ENCODE data around the gene SPACA7.

SPACA7 gene

GRCh38 chr13:112466132-112467058, 90.2 kb downstream of the SPACA7 start:
- DNase-seq: no peak

GRCh38 chr13:112467236-112467635, 91.1 kb downstream of the SPACA7 start:
- no peak for DNase-seq

- DNase-seq: no peak
These were observed 91.9 kb downstream of the SPACA7 start for GRCh38 chr13:112468069-112468468.

- no peak for DNase-seq
These were observed 93.1 kb downstream of the SPACA7 start for GRCh38 chr13:112469071-112469745.

- DNase-seq: no peak
These were observed 97.7 kb downstream of the SPACA7 start for GRCh38 chr13:112473818-112474217.

- no peak for DNase-seq
These were observed 98.7 kb downstream of the SPACA7 start for GRCh38 chr13:112474869-112475268.

- DNase-seq: no peak
These were observed 99.7 kb downstream of the SPACA7 start for GRCh38 chr13:112475889-112476288.

GRCh38 chr13:112477070-112477619, 101.0 kb downstream of the SPACA7 start:
- DNase-seq: no peak

GRCh38 chr13:112479389-112479788, 103.2 kb downstream of the SPACA7 start:
- DNase-seq: no peak

GRCh38 chr13:112481458-112481857, 105.3 kb downstream of the SPACA7 start:
- DNase-seq: no peak

GRCh38 chr13:112483299-112483698, 107.1 kb downstream of the SPACA7 start:
- DNase-seq: no peak

All from DMS153 (cell line).